Measurements from ENCODE around the gene GPR17. TPM values are rescaled to one million over a fixed set of nuclear protein-coding genes. Genes with fewer than 3 reads are reported as not detected.

Gene GPR17
- total RNA-seq, 1 experiment from 2014 or later: 0.35 TPM

DNA sequence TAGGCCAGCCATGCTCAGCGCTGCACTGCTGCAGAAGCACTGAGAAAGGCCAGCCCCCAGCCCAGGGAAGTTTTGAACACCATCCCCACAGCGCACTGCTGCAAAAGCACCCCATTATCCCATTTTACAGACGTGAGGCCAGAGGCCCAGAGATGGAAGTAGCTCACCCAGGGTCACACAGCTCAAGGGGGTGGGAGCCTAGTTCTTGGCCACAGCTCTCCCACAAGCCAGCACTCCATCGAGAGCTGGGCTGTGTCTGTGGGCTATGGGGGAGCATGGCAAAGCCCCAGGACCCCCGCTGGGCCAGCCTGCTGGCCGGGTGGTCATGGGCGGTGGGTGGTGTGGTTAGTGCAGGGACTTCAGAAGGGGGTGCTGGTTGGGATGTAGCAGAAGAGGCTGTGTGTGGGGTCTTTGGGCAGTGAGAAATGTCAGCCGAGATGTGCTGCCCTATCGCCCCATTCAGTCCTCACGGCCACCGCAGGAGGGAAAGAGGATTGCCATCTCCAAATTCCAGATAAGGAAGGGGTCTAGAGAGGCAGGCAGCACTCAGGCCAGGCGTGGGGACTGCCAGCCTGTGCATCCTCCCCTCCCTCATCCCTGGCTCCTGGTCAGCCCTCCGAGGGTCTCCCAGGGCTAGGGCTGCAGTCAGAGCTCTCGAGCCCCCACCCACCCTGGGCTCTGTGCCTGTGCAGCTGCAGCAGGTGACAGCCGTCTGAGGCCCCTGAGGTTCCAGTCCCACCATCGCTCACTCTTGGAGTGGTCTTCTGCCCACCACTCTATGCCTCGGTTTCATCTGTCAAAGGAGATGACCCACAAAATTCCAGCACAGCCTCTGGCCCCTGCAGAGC, 17.0 kb upstream of the GPR17 start:
- no peak overlapping the region for H2BK5ac ChIP-seq (ENCODE audit: insufficient read length, low read length)
- H3K14ac ChIP-seq (ENCODE audit: insufficient read depth, low read length): no peak overlapping the region; the same call in 1 of the 2 replicates
- no peak overlapping the region for H3K9ac ChIP-seq (ENCODE audit: extremely low read depth, insufficient read length, low read length)
- H2BK12ac ChIP-seq (ENCODE audit: insufficient read length, low read depth, low read length): no peak overlapping the region
- H4K91ac ChIP-seq (ENCODE audit: insufficient read length, low read depth, low read length): no peak overlapping the region
- no peak overlapping the region for H4K5ac ChIP-seq (ENCODE audit: insufficient read length, low read depth, low read length)
- no peak overlapping the region for H2BK120ac ChIP-seq (ENCODE audit: low read depth, low read length, poor library complexity, severe bottlenecking)
- no peaks in the 10 kb centered on the region for H3K79me2 ChIP-seq (ENCODE audit: insufficient read depth, low read length)
- H3T11ph ChIP-seq (ENCODE audit: low read length): no peak overlapping the region
- no peaks in the 10 kb centered on the region for H3K9me3 ChIP-seq (ENCODE audit: control insufficient read depth, low read depth, low read length)
- no peaks in the 10 kb centered on the region for H3K4me1 ChIP-seq (ENCODE audit: insufficient read depth, low read length)
- no peak overlapping the region for H2AK5ac ChIP-seq (ENCODE audit: insufficient read length, low read length)
- WGBS (ENCODE audit: extremely low coverage, insufficient read length, low lambda C conversion rate): no CpG with 5 or more reads among the region's 17 CpGs
- no peak overlapping the region for H2BK15ac ChIP-seq (ENCODE audit: low read depth, low read length)
- no peaks in the 10 kb centered on the region for H3K23me2 ChIP-seq (ENCODE audit: insufficient read length, low read depth, low read length, poor library complexity, severe bottlenecking)
- H3K79me1 ChIP-seq (ENCODE audit: insufficient read depth, low read depth, low read length, poor library complexity, severe bottlenecking): no peaks in the 10 kb centered on the region
- H4K20me1 ChIP-seq (ENCODE audit: control insufficient read depth, insufficient read depth, insufficient read length): no peaks in the 10 kb centered on the region
- no peak overlapping the region for H2AFZ ChIP-seq (ENCODE audit: low read length)
- H3K4me2 ChIP-seq (ENCODE audit: insufficient read depth, insufficient read length, low read length): no peak overlapping the region
- no peak for DNase-seq
- no peak overlapping the region for H3K23ac ChIP-seq (ENCODE audit: insufficient read length, low read depth, low read length)
- H3K27me3 ChIP-seq (ENCODE audit: insufficient read depth, low read length): no peaks in the 10 kb centered on the region
- H3K27me3 Mint-ChIP-seq (ENCODE audit: low read depth): no peaks in the 10 kb centered on the region; the same call in 1 of the 2 replicates
- H3K56ac ChIP-seq (ENCODE audit: insufficient read length, low read depth, low read length): no peak overlapping the region
- H3K27ac Mint-ChIP-seq: no peak overlapping the region
- H3K4me1 Mint-ChIP-seq: peaks cover 0 to 4% of the 10 kb centered on the region in 2 experiments; a peak in 2 of 4 replicates
- H2BK20ac ChIP-seq (ENCODE audit: low read depth, low read length, poor library complexity, severe bottlenecking): no peak overlapping the region
- no peaks in the 10 kb centered on the region for H3K9me3 Mint-ChIP-seq
- H3K36me3 Mint-ChIP-seq (ENCODE audit: insufficient read depth in 1 of 3, low read depth in 3 of 3): no peaks in the 10 kb centered on the region
- no peak overlapping the region for H3K27ac ChIP-seq (ENCODE audit: insufficient read length, low read depth, low read length)
- no peak overlapping the region for H4K8ac ChIP-seq (replicated peaks; ENCODE audit: insufficient read length, low read depth, low read length)
- no peak overlapping the region for H3K4me3 Mint-ChIP-seq
- no peak overlapping the region for H3K18ac ChIP-seq (ENCODE audit: insufficient read length, low read depth, low read length)
- no peak for TF ChIP-seq CTCF (conservative IDR thresholded peaks at IDR 0.05)
- no peak overlapping the region for H3K4ac ChIP-seq (ENCODE audit: low read depth, low read length)

Measured in H9 (cell line).